PC-3 (cell line): ENCODE results near the gene RFTN1. TPM values are rescaled to one million over a fixed set of nuclear protein-coding genes. Genes with fewer than 3 reads are reported as not detected.
A peak's percentile ranks its signal among the peaks of the same experiment; 100 is the strongest.

Experiments
- ATAC-seq: fragments of 200-7000 bp; cut with Tn5 transposase; 2 replicates; pipeline ENCODE4 v1.9.1; 2020; ENCODE audit warnings: mild to moderate bottlenecking, moderate library complexity
- BruUV-seq: library from RNA; stranded (reverse); fragments of 400-500 nt; replicated peaks from 2 replicates; lab custom pipeline; 2021; lab: Mats Ljungman, UMichigan
- CTCF ChIA-PET: fragments of 300-600 bp; sonication (Branson Sonifier 250); formaldehyde crosslinking; loops from one replicate; lab custom pipeline; 2022; ENCODE audit warnings: antibody characterized with exemption; lab: Charles Lee
- POLR2A ChIA-PET: fragments of 300-600 bp; sonication (Branson Sonifier 250); formaldehyde crosslinking; loops from one replicate; lab custom pipeline; 2022; ENCODE audit warnings: antibody characterized with exemption; ENCODE audit not compliant: unreplicated experiment; lab: Charles Lee
- DNase-seq: peaks from one replicate; pipeline ENCODE4 v3.0.0-alpha.2; 2015
- H2AFZ ChIP-seq: fragments of 300-600 bp; sonication (generic); 2 replicates; pipeline ENCODE4 v1.6.0; 2016; ENCODE audit warnings: antibody characterized with exemption, low read length
- H3F3A ChIP-seq: fragments of 300-600 bp; sonication (generic); one replicate; pipeline ENCODE4 v1.6.0; 2017; ENCODE audit warnings: antibody characterized with exemption, low read length, control low read depth, mild to moderate bottlenecking; ENCODE audit not compliant: unreplicated experiment
- H3K27ac ChIP-seq: fragments of 300-600 bp; sonication (generic); 2 replicates; pipeline ENCODE4 v1.5.1; 2016; ENCODE audit warnings: mild to moderate bottlenecking, low read length
- H3K27me3 ChIP-seq: fragments of 300-600 bp; sonication (generic); 2 replicates; pipeline ENCODE4 v1.6.1; 2016; ENCODE audit warnings: low read length, mixed read lengths
- H3K36me3 ChIP-seq: fragments of 300-600 bp; sonication (generic); 2 replicates; pipeline ENCODE4 v1.6.1; 2016; ENCODE audit warnings: low read depth, mixed run types, low read length, mixed read lengths
- H3K4me1 ChIP-seq: fragments of 300-600 bp; sonication (generic); 2 replicates; pipeline ENCODE4 v1.5.1; 2016; ENCODE audit warnings: low read length; ENCODE audit not compliant: insufficient read depth
- H3K4me2 ChIP-seq: fragments of 300-600 bp; sonication (generic); 2 replicates; pipeline ENCODE4 v1.6.0; 2016; ENCODE audit warnings: low read length
- H3K4me3 ChIP-seq: fragments of 300-600 bp; sonication (generic); 2 replicates; pipeline ENCODE4 v1.5.1; 2016; ENCODE audit warnings: mild to moderate bottlenecking, low read length, mixed read lengths
- H3K79me2 ChIP-seq: fragments of 300-600 bp; sonication (generic); 2 replicates; pipeline ENCODE4 v1.6.1; 2017; ENCODE audit warnings: low read length, mixed read lengths
- H3K9ac ChIP-seq: fragments of 300-600 bp; sonication (generic); 2 replicates; pipeline ENCODE4 v1.6.0; 2016; ENCODE audit warnings: mild to moderate bottlenecking, low read length
- H3K9me2 ChIP-seq: fragments of 300-600 bp; sonication (generic); replicated peaks from 2 replicates; pipeline ENCODE4 v1.6.1; 2016; ENCODE audit warnings: mixed run types, low read length, mixed read lengths
- H3K9me3 ChIP-seq: fragments of 300-600 bp; sonication (generic); 2 replicates; pipeline ENCODE4 v1.6.1; 2016; ENCODE audit warnings: low read length, mixed read lengths
- H4K20me1 ChIP-seq: fragments of 300-600 bp; sonication (generic); 2 replicates; pipeline ENCODE4 v1.6.1; 2016; ENCODE audit warnings: low read length, mixed read lengths
- EZH2 ChIP-seq: fragments of 300-600 bp; sonication (generic); IDR thresholded peaks from one replicate; pipeline ENCODE4 v1.6.1; 2017; ENCODE audit warnings: antibody characterized with exemption, mild to moderate bottlenecking, low read length; ENCODE audit not compliant: unreplicated experiment
- EZH2phosphoT487 ChIP-seq: fragments of 300-600 bp; sonication (generic); IDR thresholded peaks from 2 replicates; pipeline ENCODE4 v1.6.1; 2018; ENCODE audit warnings: mild to moderate bottlenecking, antibody characterized with exemption, low read length, borderline replicate concordance
- intact Hi-C: fragments of 100-400 bp; cut with micrococcal nuclease; formaldehyde crosslinking; loops from 2 replicates; pipeline ENCODE4 v1.9.0; 2023
- total RNA-seq: library from RNA; depleted of rRNA; stranded (reverse); fragments of >200 nt; gene quantifications from 2 replicates; pipeline ENCODE4 v1.2.3, GENCODE V29; 2014
- TF ChIP-seq, protein P1 (sequence below): fragments of 300-600 bp; sonication (generic); conservative IDR thresholded peaks from 2 replicates; pipeline ENCODE4 v1.5.1; 2017; ENCODE audit warnings: antibody characterized with exemption, low read depth, mild to moderate bottlenecking, low read length

Gene RFTN1
- total RNA-seq, 1 experiment from 2014 or later = 9.7 TPM

GRCh38 chr3:16515885-16516420, 2.5 kb upstream of the RFTN1 start:
- Histone ChIP-seq H3F3A (no peaks in the 10 kb centered on the region), H3K9me2 (no peaks in the 10 kb centered on the region), H3K4me3 (no peak overlapping the region), H3K9me3 (no peaks in the 10 kb centered on the region), H3K27me3 (no peaks in the 10 kb centered on the region), H3K79me2 (no peaks in the 10 kb centered on the region), H3K9ac (no peak overlapping the region), H3K36me3 (no peaks in the 10 kb centered on the region), H3K27ac (no peak overlapping the region), H4K20me1 (no peaks in the 10 kb centered on the region), H3K4me1 (peaks cover 22% of the 10 kb centered on the region), H2AFZ (no peak overlapping the region), H3K4me2 (no peak overlapping the region)
- intact Hi-C loops = loop anchor here (2.0 kb wide), 1 partner anchor 59 kb away; no protein-coding TSS in a partner anchor
- CTCF ChIA-PET = interaction anchor here (0.6 to 2.2 kb wide), 2 partner anchors 226 to 540 kb away, joined by 3 to 13 read pairs; no protein-coding TSS in a partner anchor
- POLR2A ChIA-PET = no interaction called here
- TF ChIP-seq, protein P1, sequence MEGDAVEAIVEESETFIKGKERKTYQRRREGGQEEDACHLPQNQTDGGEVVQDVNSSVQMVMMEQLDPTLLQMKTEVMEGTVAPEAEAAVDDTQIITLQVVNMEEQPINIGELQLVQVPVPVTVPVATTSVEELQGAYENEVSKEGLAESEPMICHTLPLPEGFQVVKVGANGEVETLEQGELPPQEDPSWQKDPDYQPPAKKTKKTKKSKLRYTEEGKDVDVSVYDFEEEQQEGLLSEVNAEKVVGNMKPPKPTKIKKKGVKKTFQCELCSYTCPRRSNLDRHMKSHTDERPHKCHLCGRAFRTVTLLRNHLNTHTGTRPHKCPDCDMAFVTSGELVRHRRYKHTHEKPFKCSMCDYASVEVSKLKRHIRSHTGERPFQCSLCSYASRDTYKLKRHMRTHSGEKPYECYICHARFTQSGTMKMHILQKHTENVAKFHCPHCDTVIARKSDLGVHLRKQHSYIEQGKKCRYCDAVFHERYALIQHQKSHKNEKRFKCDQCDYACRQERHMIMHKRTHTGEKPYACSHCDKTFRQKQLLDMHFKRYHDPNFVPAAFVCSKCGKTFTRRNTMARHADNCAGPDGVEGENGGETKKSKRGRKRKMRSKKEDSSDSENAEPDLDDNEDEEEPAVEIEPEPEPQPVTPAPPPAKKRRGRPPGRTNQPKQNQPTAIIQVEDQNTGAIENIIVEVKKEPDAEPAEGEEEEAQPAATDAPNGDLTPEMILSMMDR = no peak
- no peak for TF ChIP-seq EZH2phosphoT487
- TF ChIP-seq EZH2 = no peak
- ATAC-seq (no peak), DNase-seq (no peak)
- BruUV-seq = no TSS peak

DNA sequence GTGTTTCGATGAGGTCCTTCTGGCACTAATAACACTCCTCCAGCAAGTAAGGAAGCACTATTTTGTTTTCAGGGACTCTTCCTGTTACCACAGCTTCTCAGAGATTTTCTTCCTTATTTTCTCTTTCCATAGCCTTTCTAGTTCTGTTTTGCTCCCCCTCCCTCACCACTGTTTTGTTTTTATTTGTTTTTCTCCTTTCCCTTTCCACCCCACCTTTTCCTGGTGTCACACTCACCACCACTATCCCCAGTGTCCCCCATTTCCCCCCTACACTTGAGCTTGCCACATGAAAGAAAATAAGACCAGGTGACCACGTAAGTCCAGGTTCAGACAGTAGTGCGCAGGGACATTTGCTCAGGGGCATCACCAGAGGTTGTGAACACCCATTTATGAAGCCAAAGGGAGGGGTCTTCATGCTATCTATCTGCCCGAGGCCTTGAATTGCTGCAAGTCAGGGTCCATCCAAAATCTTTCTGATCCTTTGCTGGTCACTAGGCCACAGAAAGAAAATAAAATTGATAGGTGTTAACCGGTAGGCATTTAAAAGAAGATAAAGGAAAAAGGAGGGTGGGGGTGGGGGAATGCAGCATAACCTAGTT, 1.4 kb upstream of the RFTN1 start:
- Histone ChIP-seq H3K36me3 (no peaks in the 10 kb centered on the region), H2AFZ (no peak overlapping the region), H3K27ac (no peak overlapping the region), H3K9me3 (no peaks in the 10 kb centered on the region), H3K27me3 (no peaks in the 10 kb centered on the region), H3K9ac (no peak overlapping the region), H3K9me2 (no peaks in the 10 kb centered on the region), H3K79me2 (no peaks in the 10 kb centered on the region), H3F3A (no peaks in the 10 kb centered on the region), H3K4me2 (no peak overlapping the region), H3K4me1 (peaks cover 21% of the 10 kb centered on the region), H4K20me1 (no peaks in the 10 kb centered on the region), H3K4me3 (no peak overlapping the region)
- intact Hi-C loops = no loop called here
- TF ChIP-seq, protein P1 = no peak
- TF ChIP-seq EZH2 (no peak), EZH2phosphoT487 (no peak)
- no TSS peak for BruUV-seq
- no peak for DNase-seq
- ATAC-seq = no peak
- ChIA-PET CTCF (no interaction called here), POLR2A (no interaction called here)

DNA sequence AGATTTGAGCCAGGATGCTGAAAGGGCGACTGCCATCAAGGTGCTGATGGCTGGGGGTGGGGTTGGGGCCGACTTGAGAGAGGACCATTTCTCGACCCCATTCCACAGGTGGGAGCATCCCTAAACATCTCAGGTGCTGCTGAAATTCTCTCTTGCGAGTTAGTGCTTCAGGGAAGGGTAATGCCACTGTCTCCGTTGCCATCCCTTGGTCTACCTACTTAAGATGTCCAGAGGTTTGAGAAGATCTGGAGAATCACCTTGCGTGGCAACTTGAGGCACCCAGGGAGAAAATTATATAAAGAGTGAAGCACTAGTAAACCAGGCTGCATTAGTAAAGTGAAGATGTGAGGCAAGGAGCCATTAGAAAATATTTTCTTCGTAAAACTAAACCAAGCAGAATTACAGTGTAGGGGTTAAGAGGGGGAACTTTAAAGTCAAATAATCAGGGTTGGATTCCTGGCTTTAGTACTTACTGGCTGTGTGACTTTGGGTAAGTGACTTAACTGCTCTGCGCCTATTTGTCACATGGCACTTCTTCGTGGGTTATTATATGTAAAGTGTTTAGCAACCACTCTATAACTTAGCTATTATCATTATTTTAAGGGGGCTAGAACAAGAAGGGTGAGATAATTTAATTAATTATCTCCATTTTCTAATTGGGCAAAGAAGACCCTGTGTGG, 662 bp upstream of the RFTN1 start:
- no peaks in the 10 kb centered on the region for H3K36me3 ChIP-seq
- no peak overlapping the region for H3K27ac ChIP-seq
- peak overlapping the region; percentile 39 for H3K9ac ChIP-seq
- POLR2A ChIA-PET = no interaction called here
- peak overlapping the region; percentile 85 for H3K4me3 ChIP-seq
- no peaks in the 10 kb centered on the region for H4K20me1 ChIP-seq
- no peaks in the 10 kb centered on the region for H3K79me2 ChIP-seq
- H3K9me2 ChIP-seq = no peaks in the 10 kb centered on the region
- CTCF ChIA-PET = no interaction called here
- no peak for DNase-seq
- no peaks in the 10 kb centered on the region for H3F3A ChIP-seq
- H3K27me3 ChIP-seq = no peaks in the 10 kb centered on the region
- peak overlapping the region; percentile 97 for H2AFZ ChIP-seq
- no peak for ATAC-seq
- peak overlapping the region; percentile 95 for H3K4me2 ChIP-seq
- intact Hi-C loops = no loop called here
- no TSS peak for BruUV-seq
- H3K4me1 ChIP-seq = peaks cover 15% of the 10 kb centered on the region
- TF ChIP-seq EZH2phosphoT487 (no peak), EZH2 (no peak)
- TF ChIP-seq, protein P1 = no peak
- H3K9me3 ChIP-seq = no peaks in the 10 kb centered on the region
